DMS79 treated with DMSO at 0.1 percent for 48 hours (cell line): ENCODE measurements around the gene TUSC2.
"Not testable (repeated sequence)": the region's sequence is repeated elsewhere in the genome, so short reads cannot be mapped to it uniquely, and the experiment has no call there.

Experiments
- DNase-seq: peaks from one replicate; lab custom pipeline; 2025; lab: John Stamatoyannopoulos, UW

The TUSC2 gene

DNA sequence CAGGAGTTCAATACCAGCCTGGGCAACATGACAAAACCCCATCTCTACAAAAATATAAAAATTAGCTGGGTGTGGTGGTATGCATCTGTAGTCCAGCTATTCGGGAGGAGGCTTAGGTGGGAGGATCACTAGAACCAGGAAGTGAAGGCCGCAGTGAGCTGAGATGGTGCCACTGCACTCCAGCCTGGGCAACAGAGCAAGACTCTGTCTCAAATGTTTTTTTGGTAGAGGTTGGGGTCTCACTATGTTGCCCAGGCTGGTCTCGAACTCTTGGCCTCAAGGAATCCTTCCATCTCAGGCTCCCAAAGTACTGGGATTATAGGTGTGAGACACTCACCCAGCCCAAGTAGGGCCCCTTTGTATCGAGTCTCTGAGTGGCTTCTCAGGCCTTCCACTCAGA, 33.9 kb downstream of the TUSC2 start:
- DNase-seq, result no peak

DNA sequence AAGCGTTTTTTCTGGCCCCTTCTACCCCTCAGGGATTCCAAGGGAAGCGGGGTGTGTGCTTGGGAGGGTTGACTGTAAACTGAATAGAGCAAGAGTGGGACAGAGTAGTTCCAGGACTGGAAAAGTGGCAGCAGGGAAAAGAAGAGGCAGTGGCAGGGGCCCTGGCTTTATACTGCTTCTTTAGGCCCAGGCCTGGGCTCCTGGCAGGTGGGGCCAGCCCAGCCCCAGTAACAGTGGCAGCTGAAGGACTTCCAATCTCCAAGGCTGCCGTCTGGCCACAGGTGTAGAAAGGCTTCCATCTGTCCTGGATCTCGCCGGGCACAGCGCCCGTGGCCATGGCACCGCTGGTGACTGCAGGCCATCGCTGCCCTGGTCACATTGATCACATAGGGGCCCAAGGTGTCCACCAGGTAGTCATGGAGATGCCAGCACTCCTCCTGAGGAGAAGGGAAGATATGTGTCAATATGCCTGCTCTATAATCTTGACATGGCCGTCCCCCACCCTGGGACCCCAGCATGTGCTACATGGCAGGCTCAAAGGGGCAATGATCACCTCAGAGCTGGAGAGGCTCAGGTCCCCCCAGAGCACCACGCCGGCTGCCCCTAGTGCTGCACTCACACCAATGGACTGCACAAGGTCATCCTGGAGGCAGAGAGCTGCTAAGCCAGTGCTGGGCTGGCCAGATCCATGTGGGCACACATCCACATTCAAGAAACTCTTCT, 34.8 kb downstream of the TUSC2 start:
- DNase-seq, result no peak

DNA sequence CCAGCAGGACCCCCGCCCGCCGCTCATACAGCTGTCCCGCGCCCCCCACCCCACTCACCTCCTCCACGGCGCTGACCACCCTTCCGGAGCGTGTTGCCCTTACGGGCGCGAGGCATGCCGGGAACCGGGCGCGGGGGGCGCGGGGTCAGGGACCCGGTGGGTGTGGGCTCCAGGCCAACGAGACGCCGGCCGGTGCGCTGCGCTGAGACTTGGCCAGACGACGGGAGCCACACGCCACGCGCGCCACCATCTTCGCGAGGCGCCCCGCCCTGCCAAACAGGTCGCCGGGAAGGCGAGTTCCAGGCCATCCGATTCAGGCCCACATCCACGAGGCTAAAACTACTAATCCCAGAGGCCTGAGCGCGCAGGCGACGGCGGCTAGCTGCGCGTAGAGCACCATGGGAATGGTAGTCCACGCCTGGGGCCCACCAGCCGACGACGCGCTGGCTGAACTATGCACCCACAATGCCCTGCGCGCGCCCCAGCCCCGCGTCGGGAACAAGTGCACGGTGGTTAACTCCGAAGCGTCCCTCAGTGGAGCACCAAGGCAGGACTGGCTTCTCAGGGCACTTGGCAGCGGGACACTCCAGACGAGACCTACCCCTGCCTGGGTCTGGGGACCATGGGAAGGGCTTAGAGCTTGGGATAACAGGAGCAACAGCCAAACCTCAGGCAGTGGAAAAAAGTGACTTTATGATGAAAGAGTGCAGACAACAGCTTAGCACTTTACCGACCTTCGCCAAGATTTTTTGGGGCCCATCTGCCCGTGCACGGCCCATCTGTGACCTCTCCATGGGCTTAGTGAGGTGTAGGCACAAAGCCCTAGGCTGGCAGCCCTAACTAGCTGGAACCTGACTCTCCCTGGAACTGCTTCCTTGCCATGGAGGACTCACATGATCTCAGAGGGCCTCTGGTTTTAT, 35.6 kb downstream of the TUSC2 start, which contains the start of gene IFRD2:
IFRD2 (minus strand) TSS at position 271 of the 920 bp plus-strand sequence; CDS start at position 116, 155 bp downstream.
- peak; percentile 85 for DNase-seq

DNA sequence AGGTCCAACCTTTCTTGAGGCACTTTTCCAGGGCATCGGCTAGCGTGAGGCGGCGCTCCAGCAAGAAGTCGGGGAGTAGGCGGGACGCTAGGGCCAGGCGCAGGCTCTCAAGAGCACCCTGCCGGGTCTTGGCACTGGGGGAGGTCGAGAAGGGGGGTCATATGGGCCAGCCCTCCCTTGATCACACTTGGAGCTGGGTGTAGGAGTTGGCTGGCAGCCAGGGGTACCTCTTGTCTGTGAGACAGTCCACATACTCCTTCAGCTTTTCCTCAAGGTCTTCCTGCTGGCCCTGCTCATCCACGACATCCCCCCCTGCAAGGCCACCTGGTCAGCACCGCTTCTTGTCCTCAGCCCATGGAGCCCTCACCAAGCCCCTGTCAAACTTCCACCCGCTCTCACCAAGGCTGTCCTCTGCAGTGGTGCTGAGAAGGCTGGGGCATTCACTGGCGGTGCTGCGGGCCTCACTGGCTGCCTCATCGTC, 37.8 kb downstream of the TUSC2 start:
- DNase-seq, result no peak

DNA sequence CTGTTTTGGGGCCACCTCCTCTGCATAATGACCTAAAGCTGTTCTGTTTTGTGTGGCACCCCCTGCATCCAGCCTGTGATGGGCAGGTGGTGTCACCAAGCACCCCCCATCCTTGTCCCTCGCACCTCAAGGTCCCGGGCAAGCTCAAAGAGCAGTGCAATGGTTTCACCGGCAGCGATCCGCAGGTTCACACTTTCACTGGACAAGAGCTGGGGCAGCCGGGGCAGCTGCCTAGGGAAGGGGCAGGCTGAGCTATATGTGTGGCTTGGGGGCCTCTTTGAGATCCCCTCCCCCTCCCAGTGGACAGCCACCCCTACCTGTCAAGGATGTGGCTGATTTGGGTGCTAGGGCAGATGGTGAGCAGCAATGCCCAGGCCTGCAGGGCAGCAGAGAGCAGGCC, 38.9 kb downstream of the TUSC2 start:
- DNase-seq, result no peak

DNA sequence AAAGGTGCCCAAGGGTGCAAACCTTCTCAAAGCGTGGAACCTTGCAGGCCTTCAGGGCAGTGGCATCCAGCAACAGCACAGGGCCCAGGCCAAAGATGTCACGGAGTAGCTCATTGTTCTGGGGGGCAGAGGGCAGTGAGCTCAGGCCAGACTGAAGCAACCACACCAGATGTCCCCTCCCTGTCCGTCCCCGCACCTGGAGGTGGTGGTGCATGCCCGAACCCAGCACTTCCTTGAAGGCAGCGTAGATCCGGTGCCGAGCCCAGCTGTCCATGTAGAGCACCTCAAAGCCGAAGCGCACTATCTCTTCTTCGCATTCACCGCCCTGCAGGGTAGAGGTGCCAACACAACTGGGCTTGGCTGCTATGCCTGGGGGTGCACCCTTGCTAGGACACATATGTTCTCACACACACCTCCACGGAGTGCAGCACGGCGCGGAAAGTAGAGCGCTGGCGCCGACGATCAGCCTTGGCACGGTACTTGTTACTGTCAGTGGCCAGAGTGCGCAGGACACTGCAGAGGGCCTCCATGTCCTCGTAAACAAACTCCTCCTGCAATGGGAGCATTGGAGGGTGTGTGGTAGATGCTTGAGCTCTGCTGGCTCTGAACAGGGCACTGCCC, 39.5 kb downstream of the TUSC2 start:
- DNase-seq, result no peak

DNA sequence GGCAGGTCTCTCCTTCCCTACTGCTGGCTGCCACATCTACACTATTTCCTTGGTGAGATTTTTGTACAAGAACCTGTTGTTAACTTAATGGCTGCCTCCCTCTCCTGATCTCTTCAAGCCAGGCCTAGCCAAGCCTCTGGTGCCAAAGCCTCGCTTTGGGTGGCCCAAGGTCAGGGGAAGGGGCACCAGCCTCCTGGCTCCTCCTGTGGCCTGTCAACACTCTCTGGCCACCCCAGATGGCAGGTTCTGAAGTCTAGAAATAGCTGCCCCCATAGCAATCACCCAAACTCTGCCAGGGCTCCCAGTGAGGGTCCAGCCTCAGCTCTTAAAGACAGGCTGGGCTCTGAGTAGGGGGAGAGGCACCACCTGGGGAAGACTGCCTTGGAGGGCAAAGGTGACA, 40.8 kb downstream of the TUSC2 start:
- no peak for DNase-seq

DNA sequence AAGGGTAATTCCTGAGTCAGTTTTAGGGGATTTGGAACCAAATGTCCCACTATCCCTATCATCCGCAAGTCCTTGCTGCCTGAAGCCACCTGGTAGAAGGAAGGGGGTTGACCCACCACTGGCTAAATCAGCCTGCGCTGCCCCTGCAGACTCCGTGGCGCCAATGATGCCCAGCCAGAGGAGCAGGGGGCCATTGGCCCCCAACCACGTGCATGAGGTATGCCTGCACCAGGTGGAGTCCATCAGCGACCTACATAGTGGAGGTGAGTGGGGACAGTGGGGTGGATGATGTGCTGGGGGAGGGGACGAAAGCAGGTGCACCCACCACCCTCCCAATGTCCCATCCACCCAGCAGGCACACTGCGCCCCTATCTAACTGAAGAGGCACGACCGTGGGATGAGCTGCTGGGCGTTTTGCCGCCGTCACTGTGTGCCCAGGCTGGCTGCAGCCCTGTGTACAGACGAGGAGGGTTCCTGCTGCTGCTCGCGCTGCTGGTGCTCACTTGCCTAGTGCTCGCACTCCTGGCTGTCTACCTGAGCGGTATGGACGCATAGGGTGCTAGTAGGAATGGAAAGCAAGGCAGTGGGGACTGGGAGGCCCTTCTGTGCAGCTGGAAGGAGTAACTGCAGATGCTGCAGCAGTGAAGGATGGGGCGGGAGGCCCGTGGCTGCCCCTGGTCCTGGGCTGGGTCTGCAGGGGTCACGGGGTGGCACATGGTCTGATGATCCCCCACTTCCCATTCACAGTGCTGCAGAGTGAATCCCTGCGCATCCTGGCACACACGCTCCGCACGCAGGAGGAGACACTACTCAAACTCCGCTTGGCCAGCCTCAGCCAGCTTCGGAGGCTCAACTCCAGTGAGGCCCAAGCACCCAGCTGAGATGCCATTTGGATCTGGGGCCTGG, 41.4 kb downstream of the TUSC2 start:
- DNase-seq, result no peak

DNA sequence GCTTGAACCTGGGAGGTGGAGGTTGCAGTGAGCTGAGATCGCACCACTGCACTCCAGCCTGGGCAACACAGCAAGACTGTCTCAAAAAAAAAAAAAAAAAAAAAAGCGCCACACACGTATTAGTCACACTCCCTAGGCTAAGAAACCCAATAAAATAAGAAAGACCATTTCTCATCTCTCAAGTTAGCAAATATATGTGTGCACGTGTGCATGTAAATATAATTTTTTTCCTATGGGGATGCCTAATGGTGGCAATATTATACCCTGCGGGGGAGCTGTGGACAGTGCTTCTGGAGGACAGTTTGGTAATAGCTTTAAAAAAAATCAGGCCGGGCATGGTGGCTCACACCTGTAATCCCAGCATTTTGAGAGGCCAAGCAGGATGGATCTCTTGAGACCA, 43.9 kb downstream of the TUSC2 start:
- DNase-seq, result not testable (repeated sequence)

DNA sequence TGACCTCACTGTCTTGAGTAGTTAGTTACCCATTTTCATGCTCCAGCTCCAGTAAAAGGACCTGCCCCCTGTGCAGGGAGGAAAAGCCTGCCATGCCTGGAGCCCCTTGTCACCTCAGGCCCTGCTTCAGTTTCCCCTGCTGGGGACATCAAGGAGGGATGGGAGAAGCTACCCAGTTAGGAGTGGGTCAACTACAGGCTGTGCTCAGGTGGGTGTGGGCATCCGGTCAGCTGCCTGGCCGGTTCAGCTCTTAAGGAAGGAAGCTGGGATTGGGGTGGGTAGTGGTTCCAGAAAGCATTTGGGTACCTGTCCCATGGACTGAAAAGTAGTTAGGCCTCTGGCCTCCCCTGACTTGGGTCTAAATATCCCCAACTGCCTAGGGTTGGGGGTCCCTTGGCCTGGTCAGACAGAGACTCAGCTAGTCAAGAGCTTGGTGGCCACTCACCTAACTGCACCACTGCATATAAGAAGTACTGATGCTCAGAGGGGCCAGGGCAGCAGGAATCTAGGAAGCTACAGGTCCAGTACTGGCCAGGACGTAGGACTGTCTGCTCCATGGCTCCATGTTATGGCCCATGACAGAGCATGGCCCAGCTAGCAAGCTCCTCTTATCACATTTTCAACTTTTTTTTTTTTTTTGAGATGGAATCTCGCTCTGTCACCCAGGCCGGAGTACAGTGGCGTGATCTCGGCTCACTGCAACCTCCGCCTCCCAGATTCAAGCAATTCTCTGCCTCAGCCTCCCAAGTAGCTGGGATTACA, 48.6 kb downstream of the TUSC2 start:
- DNase-seq, result no peak

DNA sequence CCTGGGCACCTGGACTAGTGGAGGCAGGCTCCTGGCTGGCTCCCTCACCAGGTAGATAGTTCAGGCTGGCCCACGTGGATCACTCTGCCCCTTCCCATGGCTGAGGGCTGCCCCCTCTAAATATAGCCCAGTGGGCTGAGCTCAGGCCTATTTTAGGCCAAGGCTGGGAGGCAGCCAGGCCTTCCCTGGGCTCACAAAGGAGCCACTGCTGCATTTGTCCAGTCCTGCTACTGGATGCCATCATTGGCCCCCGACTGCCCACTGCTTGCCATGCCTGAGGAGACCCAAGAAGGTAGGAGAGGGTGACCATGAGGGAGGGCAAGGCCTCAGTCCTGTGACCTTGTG, 49.2 kb downstream of the TUSC2 start, which contains the start of gene LSMEM2:
LSMEM2 (plus strand) TSS at position 208 of the 345 bp plus-strand sequence; CDS start at position 235, 27 bp downstream.
- no peak for DNase-seq

DNA sequence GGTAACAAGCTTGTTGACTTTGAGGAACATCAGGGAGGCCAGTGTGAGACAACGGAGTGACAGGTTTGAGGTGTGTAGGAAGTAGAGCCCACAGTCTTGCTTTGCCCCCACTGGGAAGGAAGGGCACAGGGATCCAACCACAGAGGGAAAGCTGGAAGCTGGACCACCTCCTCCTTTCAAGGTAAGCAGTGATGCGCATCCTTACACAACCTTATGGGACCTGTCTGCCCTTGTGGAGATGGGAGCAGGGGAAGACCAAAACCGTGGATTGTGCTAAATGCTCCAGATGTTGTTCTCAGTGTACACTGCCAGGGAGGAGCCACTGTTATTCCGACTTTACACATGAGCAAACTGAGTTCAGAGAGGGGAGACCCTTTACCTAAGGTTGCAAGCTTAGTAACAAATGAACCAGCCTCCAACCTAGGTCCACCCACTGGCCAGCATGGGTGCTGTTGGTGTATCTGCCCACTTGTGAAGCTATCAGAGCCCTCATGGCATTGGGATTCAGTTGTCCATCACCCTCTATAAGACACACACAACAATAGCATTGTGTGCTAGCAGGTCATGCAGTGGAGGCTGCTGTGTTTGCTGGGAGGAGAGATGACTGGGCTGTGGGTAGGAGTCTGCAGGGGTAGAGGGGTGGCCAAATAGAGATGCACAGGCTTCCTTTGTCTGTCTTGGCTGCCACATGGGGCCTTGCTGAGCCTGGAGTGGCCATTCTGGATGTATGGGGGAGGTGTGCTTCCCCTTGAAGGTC, 49.7 kb downstream of the TUSC2 start:
- DNase-seq, result no peak

DNA sequence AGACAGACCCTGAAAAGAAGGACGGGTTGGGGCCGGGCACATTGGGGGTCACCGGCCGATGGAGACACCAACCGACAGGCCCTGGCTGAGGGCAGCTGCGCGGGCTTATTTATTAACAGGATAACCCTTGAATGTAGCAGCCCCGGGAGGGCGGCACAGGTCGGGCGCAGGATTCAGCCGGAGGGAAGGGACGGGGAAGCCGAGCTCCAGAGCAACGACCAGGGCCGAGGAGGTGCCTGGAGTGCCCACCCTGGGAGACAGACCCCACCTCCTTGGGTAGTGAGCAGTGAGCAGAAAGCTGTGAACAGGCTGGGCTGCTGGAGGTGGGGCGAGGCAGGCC, 51.3 kb downstream of the TUSC2 start:
- DNase-seq, result no peak

DNA sequence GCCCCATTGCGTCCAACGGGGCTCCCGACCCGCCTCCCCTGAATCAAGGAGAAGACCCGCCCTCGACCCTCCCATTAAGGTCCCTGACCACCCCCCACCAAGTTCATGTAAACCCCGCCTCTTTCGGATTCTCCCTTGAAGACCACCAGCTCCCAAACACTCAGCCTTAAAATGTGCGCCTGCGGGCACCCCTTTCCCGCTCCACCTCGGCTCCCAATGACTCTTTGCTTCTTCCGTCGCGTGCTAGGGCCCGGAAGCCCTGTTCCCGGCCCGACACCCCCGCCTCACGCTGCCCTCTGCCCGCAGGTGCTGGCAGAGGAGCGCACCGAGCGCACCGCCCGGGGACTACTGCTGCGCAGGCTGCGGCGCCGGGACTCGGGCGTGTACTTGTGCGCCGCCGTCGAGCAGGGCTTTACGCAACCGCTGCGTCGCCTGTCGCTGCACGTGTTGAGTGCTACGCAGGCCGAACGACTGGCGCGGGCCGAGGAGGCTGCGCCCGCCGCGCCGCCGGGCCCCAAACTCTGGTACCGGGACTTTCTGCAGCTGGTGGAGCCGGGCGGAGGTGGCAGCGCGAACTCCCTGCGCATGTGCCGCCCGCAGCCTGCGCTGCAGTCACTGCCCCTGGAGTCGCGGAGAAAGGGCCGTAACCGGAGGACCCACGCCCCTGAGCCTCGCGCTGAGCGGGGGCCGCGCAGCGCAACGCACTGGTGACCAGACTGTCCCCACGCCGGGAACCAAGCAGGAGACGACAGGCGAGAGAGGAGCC, 51.8 kb downstream of the TUSC2 start:
- DNase-seq, result no peak

DNA sequence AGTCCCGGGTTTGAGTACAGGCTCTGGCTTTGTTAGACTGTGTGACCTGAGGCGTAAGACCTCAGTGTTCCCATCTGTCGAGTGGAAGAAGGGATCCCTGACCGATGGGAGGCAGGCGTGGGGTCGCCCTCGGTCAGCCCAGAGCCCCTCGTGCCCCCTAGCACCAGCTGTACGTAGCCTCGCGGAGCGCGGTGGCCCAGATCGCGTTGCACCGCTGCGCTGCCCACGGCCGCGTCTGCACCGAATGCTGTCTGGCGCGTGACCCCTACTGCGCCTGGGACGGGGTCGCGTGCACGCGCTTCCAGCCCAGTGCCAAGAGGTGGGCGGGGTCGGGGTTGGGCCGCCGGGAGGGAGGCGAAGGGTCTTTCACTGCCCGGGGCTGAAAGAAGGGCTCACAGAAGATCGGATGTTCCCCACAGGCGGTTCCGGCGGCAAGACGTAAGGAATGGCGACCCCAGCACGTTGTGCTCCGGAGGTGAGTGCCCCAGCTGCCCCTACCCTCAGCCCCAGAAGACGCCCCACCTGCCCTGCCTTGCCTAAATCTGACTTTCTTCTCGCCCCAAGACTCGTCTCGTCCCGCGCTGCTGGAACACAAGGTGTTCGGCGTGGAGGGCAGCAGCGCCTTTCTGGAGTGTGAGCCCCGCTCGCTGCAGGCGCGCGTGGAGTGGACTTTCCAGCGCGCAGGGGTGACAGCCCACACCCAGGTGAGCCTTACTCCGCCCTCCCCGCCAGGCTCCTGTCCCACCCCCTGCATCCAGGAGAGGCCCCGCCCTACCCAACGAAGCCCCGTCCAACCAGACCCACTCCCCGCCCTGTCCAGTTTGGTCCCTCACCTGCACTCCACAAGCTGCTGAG, 52.7 kb downstream of the TUSC2 start:
- DNase-seq, result no peak
